Panc1 (cell line): Measurements from ENCODE around the gene CFAP53.

Experiments used
- POLR2AphosphoS5 ChIP-seq: IDR thresholded peaks from 2 replicates; pipeline ENCODE4 v1.6.1; 2012; ENCODE audit warnings: mild to moderate bottlenecking, low read depth, low read length, moderate library complexity
- SIN3A ChIP-seq: IDR thresholded peaks from 2 replicates; pipeline ENCODE4 v1.6.1; 2012; ENCODE audit warnings: low read depth, mild to moderate bottlenecking, low read length, moderate library complexity, borderline replicate concordance; ENCODE audit not compliant: insufficient read depth
- TF ChIP-seq, protein P1 (sequence below): fragments of 450-650 bp; IDR thresholded peaks from 2 replicates; pipeline ENCODE4 v1.5.1; 2017; ENCODE audit warnings: mild to moderate bottlenecking
- TF ChIP-seq, protein P2 (sequence below), 2 experiments: IDR thresholded peaks; 2 replicates each; pipeline ENCODE4 v1.6.1; 2011 to 2012; ENCODE audit warnings: low read depth in 2 of 2, control low read depth in 1 of 2, low read length in 1 of 2, mild to moderate bottlenecking in 1 of 2, moderate library complexity in 1 of 2; ENCODE audit not compliant: insufficient read depth in 1 of 2

GRCh38 chr18:50192995-50193795 lies 73.1 kb downstream of the CFAP53 start:
- TF ChIP-seq SIN3A (no peak), POLR2AphosphoS5 (no peak)
- TF ChIP-seq, protein P1, sequence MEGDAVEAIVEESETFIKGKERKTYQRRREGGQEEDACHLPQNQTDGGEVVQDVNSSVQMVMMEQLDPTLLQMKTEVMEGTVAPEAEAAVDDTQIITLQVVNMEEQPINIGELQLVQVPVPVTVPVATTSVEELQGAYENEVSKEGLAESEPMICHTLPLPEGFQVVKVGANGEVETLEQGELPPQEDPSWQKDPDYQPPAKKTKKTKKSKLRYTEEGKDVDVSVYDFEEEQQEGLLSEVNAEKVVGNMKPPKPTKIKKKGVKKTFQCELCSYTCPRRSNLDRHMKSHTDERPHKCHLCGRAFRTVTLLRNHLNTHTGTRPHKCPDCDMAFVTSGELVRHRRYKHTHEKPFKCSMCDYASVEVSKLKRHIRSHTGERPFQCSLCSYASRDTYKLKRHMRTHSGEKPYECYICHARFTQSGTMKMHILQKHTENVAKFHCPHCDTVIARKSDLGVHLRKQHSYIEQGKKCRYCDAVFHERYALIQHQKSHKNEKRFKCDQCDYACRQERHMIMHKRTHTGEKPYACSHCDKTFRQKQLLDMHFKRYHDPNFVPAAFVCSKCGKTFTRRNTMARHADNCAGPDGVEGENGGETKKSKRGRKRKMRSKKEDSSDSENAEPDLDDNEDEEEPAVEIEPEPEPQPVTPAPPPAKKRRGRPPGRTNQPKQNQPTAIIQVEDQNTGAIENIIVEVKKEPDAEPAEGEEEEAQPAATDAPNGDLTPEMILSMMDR: no peak
- TF ChIP-seq, protein P2, sequence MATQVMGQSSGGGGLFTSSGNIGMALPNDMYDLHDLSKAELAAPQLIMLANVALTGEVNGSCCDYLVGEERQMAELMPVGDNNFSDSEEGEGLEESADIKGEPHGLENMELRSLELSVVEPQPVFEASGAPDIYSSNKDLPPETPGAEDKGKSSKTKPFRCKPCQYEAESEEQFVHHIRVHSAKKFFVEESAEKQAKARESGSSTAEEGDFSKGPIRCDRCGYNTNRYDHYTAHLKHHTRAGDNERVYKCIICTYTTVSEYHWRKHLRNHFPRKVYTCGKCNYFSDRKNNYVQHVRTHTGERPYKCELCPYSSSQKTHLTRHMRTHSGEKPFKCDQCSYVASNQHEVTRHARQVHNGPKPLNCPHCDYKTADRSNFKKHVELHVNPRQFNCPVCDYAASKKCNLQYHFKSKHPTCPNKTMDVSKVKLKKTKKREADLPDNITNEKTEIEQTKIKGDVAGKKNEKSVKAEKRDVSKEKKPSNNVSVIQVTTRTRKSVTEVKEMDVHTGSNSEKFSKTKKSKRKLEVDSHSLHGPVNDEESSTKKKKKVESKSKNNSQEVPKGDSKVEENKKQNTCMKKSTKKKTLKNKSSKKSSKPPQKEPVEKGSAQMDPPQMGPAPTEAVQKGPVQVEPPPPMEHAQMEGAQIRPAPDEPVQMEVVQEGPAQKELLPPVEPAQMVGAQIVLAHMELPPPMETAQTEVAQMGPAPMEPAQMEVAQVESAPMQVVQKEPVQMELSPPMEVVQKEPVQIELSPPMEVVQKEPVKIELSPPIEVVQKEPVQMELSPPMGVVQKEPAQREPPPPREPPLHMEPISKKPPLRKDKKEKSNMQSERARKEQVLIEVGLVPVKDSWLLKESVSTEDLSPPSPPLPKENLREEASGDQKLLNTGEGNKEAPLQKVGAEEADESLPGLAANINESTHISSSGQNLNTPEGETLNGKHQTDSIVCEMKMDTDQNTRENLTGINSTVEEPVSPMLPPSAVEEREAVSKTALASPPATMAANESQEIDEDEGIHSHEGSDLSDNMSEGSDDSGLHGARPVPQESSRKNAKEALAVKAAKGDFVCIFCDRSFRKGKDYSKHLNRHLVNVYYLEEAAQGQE (IDR thresholded peaks at IDR 0.05; ENCODE audit: insufficient read depth in 1 of 2, low read depth in 2 of 2, low read length in 1 of 2): no peak
